GM23338 (cell line): ENCODE results near the gene SLC10A3. TPM values are rescaled to one million over a fixed set of nuclear protein-coding genes. Genes with fewer than 3 reads are reported as not detected.

Experiments used
- ATAC-seq: fragments of 200-7000 bp; cut with Tn5 transposase; 3 replicates; pipeline ENCODE4 v1.9.1; 2020
- DNase-seq: peaks from one replicate; pipeline ENCODE4 v3.0.0-alpha.2; 2015; ENCODE audit warnings: low spot score
- H2AFZ ChIP-seq: fragments of 200-600 bp; sonication (generic); 2 replicates; pipeline ENCODE4 v1.8.0; 2016; ENCODE audit warnings: antibody characterized with exemption, mild to moderate bottlenecking, moderate library complexity
- H3F3A ChIP-seq: fragments of 200-600 bp; sonication (generic); replicated peaks from 2 replicates; pipeline ENCODE4 v1.8.0; 2017; ENCODE audit warnings: antibody characterized with exemption, mixed run types, low read depth
- H3K27ac ChIP-seq: fragments of 200-600 bp; sonication (generic); 2 replicates; pipeline ENCODE4 v1.6.1; 2016; ENCODE audit warnings: low read depth
- H3K27me3 ChIP-seq: fragments of 200-600 bp; sonication (generic); 2 replicates; pipeline ENCODE4 v1.8.0; 2016; ENCODE audit warnings: mild to moderate bottlenecking, mixed run types, moderate library complexity; ENCODE audit not compliant: insufficient read depth
- H3K36me3 ChIP-seq: fragments of 200-600 bp; sonication (generic); 2 replicates; pipeline ENCODE4 v1.8.0; 2016; ENCODE audit warnings: mild to moderate bottlenecking; ENCODE audit not compliant: insufficient read depth
- H3K4me1 ChIP-seq: fragments of 200-600 bp; sonication (generic); 2 replicates; pipeline ENCODE4 v1.8.0; 2016; ENCODE audit warnings: mild to moderate bottlenecking, moderate library complexity; ENCODE audit not compliant: insufficient read depth
- H3K4me2 ChIP-seq: fragments of 200-600 bp; sonication (generic); 2 replicates; pipeline ENCODE4 v1.7.1; 2017; ENCODE audit warnings: mixed run types
- H3K4me3 ChIP-seq: fragments of 200-600 bp; sonication (generic); 2 replicates; pipeline ENCODE4 v1.6.1; 2016; ENCODE audit warnings: mixed run types
- H3K79me2 ChIP-seq: fragments of 200-600 bp; sonication (generic); replicated peaks from 2 replicates; pipeline ENCODE4 v1.8.0; 2017; ENCODE audit warnings: mild to moderate bottlenecking; ENCODE audit not compliant: insufficient read depth
- H3K9me2 ChIP-seq: fragments of 200-600 bp; sonication (generic); 2 replicates; pipeline ENCODE4 v1.8.0; 2017; ENCODE audit not compliant: insufficient read depth
- H4K20me1 ChIP-seq: fragments of 200-600 bp; sonication (generic); replicated peaks from 2 replicates; pipeline ENCODE4 v1.8.0; 2017; ENCODE audit warnings: mild to moderate bottlenecking; ENCODE audit not compliant: insufficient read depth
- H3K27ac Mint-ChIP-seq: 2 replicates; pipeline ENCODE4 v1.8.0; 2020; ENCODE audit warnings: inconsistent platforms, mild to moderate bottlenecking, moderate library complexity, mixed read lengths
- H3K27me3 Mint-ChIP-seq: 3 replicates; pipeline ENCODE4 v1.8.0; 2022; ENCODE audit warnings: low read depth, mild to moderate bottlenecking, moderate library complexity, mixed read lengths, inconsistent platforms; ENCODE audit not compliant: insufficient read depth, poor library complexity
- H3K36me3 Mint-ChIP-seq: 3 replicates; pipeline ENCODE4 v1.8.0; 2021; ENCODE audit warnings: low read depth, mild to moderate bottlenecking, inconsistent platforms, moderate library complexity, mixed read lengths
- H3K4me1 Mint-ChIP-seq: 3 replicates; pipeline ENCODE4 v1.8.0; 2020; ENCODE audit warnings: mild to moderate bottlenecking, inconsistent platforms, mixed read lengths
- H3K4me3 Mint-ChIP-seq: 3 replicates; pipeline ENCODE4 v1.8.0; 2021; ENCODE audit warnings: moderate library complexity, mild to moderate bottlenecking, inconsistent platforms, mixed read lengths
- H3K9me3 Mint-ChIP-seq: 3 replicates; pipeline ENCODE4 v1.8.0; 2020; ENCODE audit warnings: moderate library complexity, mild to moderate bottlenecking, inconsistent platforms, mixed read lengths
- CREB1 ChIP-seq: fragments of 250-450 bp; sonication (Bioruptor Pico); IDR thresholded peaks from 2 replicates; pipeline ENCODE4 v1.5.0; 2020; ENCODE audit warnings: low read depth, mild to moderate bottlenecking, moderate library complexity
- CTCF ChIP-seq, 2 experiments: fragments of 200-600 bp in 1 of 2; sonication (generic) in 1 of 2; conservative IDR thresholded peaks; 2 replicates each; pipeline versions ENCODE4 v1.5.1 to v1.6.1; 2016 to 2017; ENCODE audit warnings: antibody characterized with exemption in 2 of 2, low read depth in 2 of 2, mild to moderate bottlenecking in 2 of 2, moderate library complexity in 1 of 2
- ETS1 ChIP-seq: IDR thresholded peaks from 2 replicates; pipeline ENCODE4 v1.6.1; 2016; ENCODE audit warnings: antibody characterized with exemption
- EZH2 ChIP-seq: fragments of 200-600 bp; sonication (generic); IDR thresholded peaks from one replicate; pipeline ENCODE4 v1.8.0; 2017; ENCODE audit warnings: antibody characterized with exemption, mild to moderate bottlenecking, low read depth; ENCODE audit not compliant: unreplicated experiment
- JUNB ChIP-seq: IDR thresholded peaks from one replicate; pipeline ENCODE4 v1.6.1; 2016; ENCODE audit warnings: antibody characterized with exemption; ENCODE audit not compliant: unreplicated experiment
- NANOG ChIP-seq: IDR thresholded peaks from 2 replicates; pipeline ENCODE4 v1.6.1; 2016; ENCODE audit warnings: antibody characterized with exemption, borderline replicate concordance
- POLR2AphosphoS5 ChIP-seq: IDR thresholded peaks from 2 replicates; pipeline ENCODE4 v1.6.1; 2016; ENCODE audit warnings: antibody characterized with exemption, low read depth
- REST ChIP-seq: IDR thresholded peaks from one replicate; pipeline ENCODE4 v1.6.1; 2018; ENCODE audit warnings: antibody characterized with exemption; ENCODE audit not compliant: unreplicated experiment
- STAT1 ChIP-seq: IDR thresholded peaks from one replicate; pipeline ENCODE4 v1.6.1; 2016; ENCODE audit warnings: antibody characterized with exemption; ENCODE audit not compliant: unreplicated experiment
- ZNF114 ChIP-seq: fragments of 250-450 bp; sonication (Bioruptor Pico); IDR thresholded peaks from 2 replicates; pipeline ENCODE4 v1.5.0; 2020; ENCODE audit warnings: mild to moderate bottlenecking, moderate library complexity
- ZNF462 ChIP-seq: fragments of 250-450 bp; sonication (Bioruptor Pico); IDR thresholded peaks from 2 replicates; pipeline ENCODE4 v1.5.0; 2020; ENCODE audit warnings: mild to moderate bottlenecking, moderate library complexity
- polyA plus RNA-seq: library from polyadenylated mRNA; unstranded; fragments of >200 nt; fragmentation: Nextera tagmentation; extraction: Ambion mirVana; gene quantifications from 2 replicates; pipeline ENCODE4 v1.2.1, GENCODE V29; 2016
- total RNA-seq: library from RNA; depleted of rRNA; stranded (reverse); fragments of >200 nt; shearing (Covaris generic); gene quantifications from 2 replicates; pipeline ENCODE4 v1.2.3, GENCODE V29; 2014

The SLC10A3 gene
- total and polyA plus RNA-seq, 2 experiments from 2014 or later, result 7.6 to 17.6 TPM

GRCh38 chrX:154466036-154466435 lies 24.4 kb downstream of the SLC10A3 start:
- H3K4me3 Mint-ChIP-seq, result no peak overlapping the region
- H3K36me3 Mint-ChIP-seq, result peaks cover 12% of the 10 kb centered on the region

More at GRCh38 chrX:154466036-154466435, 24.4 kb downstream of the SLC10A3 start:
- no peak for TF ChIP-seq NANOG
- TF ChIP-seq EZH2, result no peak
- no peak for TF ChIP-seq REST
- no peak for TF ChIP-seq CTCF (conservative IDR thresholded peaks at IDR 0.05; ENCODE audit: low read depth in 2 of 2)
- no peak for TF ChIP-seq POLR2AphosphoS5
- no peak for TF ChIP-seq STAT1
- TF ChIP-seq ZNF462, result no peak
- no peak for TF ChIP-seq ZNF114
- no peak for TF ChIP-seq ETS1
- TF ChIP-seq JUNB, result no peak
- TF ChIP-seq CREB1 (CRISPR knock-in tag), result no peak
- H4K20me1 ChIP-seq, result no peaks in the 10 kb centered on the region
- H3K36me3 ChIP-seq, result no peaks in the 10 kb centered on the region
- no peaks in the 10 kb centered on the region for H3K27me3 ChIP-seq
- no peaks in the 10 kb centered on the region for H3K4me1 ChIP-seq
- no peaks in the 10 kb centered on the region for H3K79me2 ChIP-seq
- H2AFZ ChIP-seq, result no peak overlapping the region
- H3K9me2 ChIP-seq, result no peaks in the 10 kb centered on the region
- no peak overlapping the region for H3K4me2 ChIP-seq
- no peaks in the 10 kb centered on the region for H3K27me3 Mint-ChIP-seq
- no peaks in the 10 kb centered on the region for H3K4me1 Mint-ChIP-seq
- ATAC-seq (no peak), DNase-seq (no peak)
- no peak overlapping the region for H3K4me3 ChIP-seq
- H3K27ac Mint-ChIP-seq, result no peak overlapping the region
- no peaks in the 10 kb centered on the region for H3K9me3 Mint-ChIP-seq
- no peak overlapping the region for H3K27ac ChIP-seq
- H3F3A ChIP-seq, result no peaks in the 10 kb centered on the region
